GM13976 (cell line): Measurements from ENCODE around the gene LINGO3.

Experiments
- DNase-seq: peaks from one replicate; pipeline ENCODE4 v3.0.0; 2012; ENCODE audit warnings: low spot score
- in situ Hi-C: fragments of 300-500 bp; cut with MboI; formaldehyde crosslinking; loops from one replicate; pipeline ENCODE4 v1.12.0; 2022; ENCODE audit warnings: low sequenced_read_pairs, mixed read lengths, inconsistent platforms; ENCODE audit not compliant: unreplicated experiment
- TF ChIP-seq, protein P1 (sequence below): IDR thresholded peaks from 2 replicates; pipeline ENCODE4 v1.5.1; 2012; ENCODE audit warnings: borderline replicate concordance, mild to moderate bottlenecking; ENCODE audit not compliant: insufficient read depth; ENCODE audit errors: extremely low read depth, missing control alignments, control extremely low read depth

The LINGO3 gene

DNA sequence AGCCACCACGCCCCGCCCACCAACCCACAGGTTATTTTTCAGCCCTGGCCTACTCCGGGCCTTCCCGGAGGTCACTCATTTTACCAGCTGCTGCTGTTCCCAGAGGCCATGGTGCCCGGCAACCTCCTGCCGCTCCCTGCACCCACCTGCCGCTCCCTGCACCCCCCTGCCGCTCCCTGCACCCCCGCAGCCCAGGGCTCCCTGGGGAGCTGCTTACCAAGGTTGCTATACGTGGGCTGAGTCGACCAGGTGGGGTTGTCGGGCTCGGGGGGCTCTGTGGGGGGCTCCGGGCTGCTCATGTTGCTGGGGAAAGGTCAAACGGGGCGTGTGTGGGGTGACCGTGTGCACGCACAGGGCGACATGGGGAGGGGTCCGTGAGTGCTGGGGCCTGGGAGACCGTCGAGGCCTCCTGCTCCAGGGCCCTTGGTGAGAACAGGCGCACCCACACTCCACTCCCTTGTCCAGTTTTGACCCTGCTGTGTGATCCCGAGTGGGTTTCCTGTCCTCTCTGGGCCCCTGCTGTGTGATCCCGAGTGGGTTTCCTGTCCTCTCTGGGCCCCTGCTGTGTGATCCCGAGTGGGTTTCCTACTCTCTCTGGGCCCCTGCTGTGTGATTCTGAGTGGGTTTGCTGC is 27.2 kb downstream of the LINGO3 start:
- in situ Hi-C loops = no loop called here
- DNase-seq = no peak
- TF ChIP-seq, protein P1, sequence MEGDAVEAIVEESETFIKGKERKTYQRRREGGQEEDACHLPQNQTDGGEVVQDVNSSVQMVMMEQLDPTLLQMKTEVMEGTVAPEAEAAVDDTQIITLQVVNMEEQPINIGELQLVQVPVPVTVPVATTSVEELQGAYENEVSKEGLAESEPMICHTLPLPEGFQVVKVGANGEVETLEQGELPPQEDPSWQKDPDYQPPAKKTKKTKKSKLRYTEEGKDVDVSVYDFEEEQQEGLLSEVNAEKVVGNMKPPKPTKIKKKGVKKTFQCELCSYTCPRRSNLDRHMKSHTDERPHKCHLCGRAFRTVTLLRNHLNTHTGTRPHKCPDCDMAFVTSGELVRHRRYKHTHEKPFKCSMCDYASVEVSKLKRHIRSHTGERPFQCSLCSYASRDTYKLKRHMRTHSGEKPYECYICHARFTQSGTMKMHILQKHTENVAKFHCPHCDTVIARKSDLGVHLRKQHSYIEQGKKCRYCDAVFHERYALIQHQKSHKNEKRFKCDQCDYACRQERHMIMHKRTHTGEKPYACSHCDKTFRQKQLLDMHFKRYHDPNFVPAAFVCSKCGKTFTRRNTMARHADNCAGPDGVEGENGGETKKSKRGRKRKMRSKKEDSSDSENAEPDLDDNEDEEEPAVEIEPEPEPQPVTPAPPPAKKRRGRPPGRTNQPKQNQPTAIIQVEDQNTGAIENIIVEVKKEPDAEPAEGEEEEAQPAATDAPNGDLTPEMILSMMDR = no peak

DNA sequence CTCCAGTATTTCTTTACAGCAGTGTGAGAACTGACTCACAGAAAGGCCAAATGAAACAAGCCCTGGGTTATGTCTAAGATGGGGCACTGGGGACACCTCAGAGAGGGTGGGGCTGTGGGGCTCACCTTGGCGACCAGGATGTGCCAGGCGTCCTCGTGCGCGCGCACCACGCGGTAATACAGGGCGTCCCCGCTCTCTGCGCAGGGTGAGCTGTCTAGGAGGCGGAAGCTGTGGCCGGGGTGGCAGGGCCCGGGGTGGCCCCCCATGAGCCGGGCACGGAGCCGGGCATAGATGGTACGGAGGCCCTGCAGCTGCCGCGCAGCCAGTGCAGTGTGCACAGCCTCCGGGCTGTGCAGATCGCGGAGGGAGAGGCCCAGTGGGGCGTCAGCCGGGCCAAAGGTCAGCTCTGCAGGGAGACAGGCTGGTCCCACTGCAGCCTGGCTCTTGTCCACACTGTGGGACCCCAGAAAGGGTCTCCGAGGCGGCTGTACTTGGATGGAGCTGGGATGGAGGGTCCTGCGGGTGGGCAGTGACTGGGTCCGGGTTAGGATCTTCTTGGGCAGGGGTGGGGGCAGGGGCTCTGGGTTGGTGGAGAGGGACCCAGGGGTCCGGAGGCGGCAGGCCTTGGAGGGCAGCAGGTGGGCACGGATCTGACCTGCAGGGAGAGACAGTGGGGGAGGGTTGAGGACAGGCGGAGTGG is 29.3 kb downstream of the LINGO3 start:
- no peak for DNase-seq
- in situ Hi-C loops = no loop called here
- TF ChIP-seq, protein P1 = no peak

DNA sequence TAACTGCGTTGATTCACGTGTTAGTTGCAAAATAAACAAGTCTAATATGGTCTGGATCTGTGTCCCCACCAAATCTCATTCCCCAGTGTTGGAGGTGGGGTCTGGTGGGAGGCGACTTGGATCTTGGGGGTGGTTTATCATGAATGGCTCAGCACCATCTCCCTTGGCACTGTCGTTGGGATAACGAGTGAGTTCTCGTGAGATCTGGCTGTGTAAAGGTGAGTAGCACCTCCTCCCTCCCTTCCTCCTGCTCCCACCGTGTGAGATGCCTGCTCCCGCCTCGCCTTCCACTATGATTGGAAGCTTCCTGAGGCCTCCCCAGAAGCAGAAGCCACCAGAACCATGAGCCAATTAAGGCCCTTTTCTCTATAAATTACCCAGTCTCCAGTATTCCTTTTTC is 30.8 kb downstream of the LINGO3 start:
- in situ Hi-C loops = no loop called here
- no peak for DNase-seq
- TF ChIP-seq, protein P1 = no peak

DNA sequence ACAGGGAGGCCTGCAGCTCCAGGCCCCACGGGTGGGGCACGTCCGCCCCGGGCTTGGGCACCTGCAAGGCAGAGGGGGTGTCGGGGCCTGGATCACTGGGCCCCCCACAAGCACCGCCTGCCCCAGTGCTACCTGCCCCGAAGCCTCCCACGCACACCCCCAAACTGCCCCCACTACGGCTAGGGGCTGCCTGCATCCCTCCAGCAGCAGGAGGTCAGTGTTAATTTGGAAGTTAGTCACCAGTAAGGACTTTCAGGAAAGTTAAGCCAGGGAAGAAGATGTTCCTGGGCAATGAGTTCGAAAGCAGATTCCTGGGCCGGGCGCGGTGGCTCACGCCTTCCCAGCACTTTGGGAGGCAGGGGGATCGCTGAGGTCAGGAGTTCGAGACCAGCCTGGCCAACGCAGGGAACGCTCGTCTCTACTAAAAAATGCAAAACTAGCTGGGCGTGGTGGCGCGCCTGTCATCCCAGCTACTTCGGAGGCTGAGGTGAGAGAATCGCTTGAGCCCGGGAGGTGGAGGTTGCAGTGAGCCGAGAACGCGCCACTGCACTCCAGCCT is 31.4 kb downstream of the LINGO3 start:
- TF ChIP-seq, protein P1 = no peak
- no peak for DNase-seq
- in situ Hi-C loops = no loop called here

DNA sequence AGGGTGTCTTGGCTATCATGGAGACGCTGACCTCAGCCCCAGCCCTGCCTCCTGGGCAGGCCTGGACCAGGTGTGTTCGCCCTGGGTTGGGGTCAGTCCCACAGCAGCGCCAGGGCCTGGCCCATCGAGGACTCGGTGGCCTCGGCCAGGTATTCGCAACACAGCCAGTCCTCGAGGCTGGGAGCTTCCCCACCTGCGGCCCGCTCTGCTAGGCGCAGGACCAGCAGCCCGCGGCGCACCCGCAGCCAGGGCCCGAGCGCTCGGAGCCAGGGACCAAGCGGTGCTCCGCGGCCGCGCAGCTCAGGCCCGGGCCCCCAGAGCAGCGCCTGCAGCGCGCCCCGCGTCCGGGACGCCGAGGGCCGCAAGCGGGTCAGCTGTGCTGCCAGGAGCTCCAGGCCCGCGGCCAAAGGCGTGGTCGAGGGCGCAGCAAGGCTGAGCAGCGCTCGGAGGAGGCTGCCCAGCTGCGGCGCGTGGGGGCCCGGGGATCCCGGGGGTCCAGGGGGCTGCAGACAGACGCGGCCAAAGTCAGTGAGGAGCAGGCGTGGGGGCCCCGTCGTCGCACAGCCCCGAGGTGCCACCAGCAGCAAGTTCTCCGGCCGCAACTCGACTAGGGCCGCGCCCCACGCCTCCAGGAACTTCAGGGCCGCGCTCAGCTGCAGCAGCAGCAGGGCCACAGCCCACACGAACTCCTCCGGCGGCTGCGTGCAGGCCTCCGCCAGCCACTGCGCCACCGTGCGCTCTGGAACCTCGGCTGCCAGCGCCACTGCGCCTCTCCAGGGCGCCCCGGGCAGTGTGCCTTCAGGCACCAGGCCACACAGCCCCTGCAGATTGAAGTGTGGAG is 32.1 kb downstream of the LINGO3 start:
- TF ChIP-seq, protein P1 = no peak
- in situ Hi-C loops = no loop called here
- no peak for DNase-seq

DNA sequence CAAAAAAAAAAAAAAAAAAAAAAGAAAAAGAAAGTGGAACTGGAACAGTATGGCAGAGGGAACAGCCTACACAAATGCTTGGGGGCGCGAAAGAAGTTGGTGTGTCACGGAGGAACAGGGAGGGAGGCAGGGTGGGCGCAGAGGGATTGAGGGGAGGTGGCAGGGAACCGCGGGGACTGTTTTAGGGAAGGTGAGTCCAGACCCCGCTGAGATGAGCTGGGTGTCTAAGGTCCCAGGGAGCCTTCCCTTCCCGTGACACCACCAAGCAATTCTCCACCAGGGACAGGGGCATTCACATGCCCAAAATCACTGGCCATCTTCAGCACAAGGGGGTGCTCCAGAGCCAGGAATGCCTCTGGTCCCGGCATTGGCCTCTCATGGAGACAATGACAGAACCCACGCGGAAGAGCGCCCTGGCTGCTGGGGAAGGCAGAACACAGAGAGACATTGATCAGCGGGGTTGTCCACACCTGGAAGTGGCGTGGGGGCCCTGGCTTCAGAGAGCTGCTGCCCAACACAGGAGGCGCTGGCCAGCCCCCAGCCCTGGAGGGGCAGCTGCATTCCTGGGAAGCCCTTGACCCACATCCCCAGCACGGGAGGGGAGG is 32.9 kb downstream of the LINGO3 start:
- TF ChIP-seq, protein P1 = peak; percentile 49
- in situ Hi-C loops = no loop called here
- DNase-seq = peak; percentile 68
